Loucy (cell line): Measurements from ENCODE around the gene SYNPR.

ENCODE experiments used
- EZH2phosphoT487 ChIP-seq: fragments of 200-600 bp; IDR thresholded peaks from 2 replicates; pipeline ENCODE4 v1.6.1; 2018; ENCODE audit warnings: antibody characterized with exemption, mild to moderate bottlenecking, moderate library complexity, borderline replicate concordance
- TF ChIP-seq, protein P1 (sequence below): fragments of 200-600 bp; sonication (generic); conservative IDR thresholded peaks from 2 replicates; pipeline ENCODE4 v1.5.1; 2014; ENCODE audit warnings: mild to moderate bottlenecking, antibody characterized with exemption, low read length

DNA sequence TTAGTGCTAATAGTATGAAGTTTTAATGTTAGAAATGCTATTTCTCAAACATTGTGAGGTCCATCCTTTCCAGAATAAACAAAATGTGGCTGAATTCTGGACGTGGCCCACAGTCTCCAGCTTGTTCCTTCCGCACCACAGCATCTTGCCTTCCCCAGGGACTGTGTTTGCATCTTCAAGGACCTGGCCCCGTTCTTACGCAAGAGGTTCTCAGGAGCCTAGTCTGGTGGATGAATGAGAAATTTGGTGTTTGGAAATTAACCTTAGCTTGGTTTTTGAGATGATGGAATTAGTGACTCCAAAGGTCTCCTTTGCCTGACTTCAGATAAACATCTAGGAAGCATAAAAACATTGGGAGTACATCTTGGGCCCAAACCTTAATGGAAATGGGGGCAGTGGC lies 18.1 kb downstream of the SYNPR start:
- TF ChIP-seq, protein P1, sequence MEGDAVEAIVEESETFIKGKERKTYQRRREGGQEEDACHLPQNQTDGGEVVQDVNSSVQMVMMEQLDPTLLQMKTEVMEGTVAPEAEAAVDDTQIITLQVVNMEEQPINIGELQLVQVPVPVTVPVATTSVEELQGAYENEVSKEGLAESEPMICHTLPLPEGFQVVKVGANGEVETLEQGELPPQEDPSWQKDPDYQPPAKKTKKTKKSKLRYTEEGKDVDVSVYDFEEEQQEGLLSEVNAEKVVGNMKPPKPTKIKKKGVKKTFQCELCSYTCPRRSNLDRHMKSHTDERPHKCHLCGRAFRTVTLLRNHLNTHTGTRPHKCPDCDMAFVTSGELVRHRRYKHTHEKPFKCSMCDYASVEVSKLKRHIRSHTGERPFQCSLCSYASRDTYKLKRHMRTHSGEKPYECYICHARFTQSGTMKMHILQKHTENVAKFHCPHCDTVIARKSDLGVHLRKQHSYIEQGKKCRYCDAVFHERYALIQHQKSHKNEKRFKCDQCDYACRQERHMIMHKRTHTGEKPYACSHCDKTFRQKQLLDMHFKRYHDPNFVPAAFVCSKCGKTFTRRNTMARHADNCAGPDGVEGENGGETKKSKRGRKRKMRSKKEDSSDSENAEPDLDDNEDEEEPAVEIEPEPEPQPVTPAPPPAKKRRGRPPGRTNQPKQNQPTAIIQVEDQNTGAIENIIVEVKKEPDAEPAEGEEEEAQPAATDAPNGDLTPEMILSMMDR = no peak
- TF ChIP-seq EZH2phosphoT487 = no peak
